Ureter (tissue), 1 donor: Measurements from ENCODE around the gene CARD9. TPM values are rescaled to one million over a fixed set of nuclear protein-coding genes. Genes with fewer than 3 reads are reported as not detected.

Experiments
- DNase-seq: peaks from one replicate; pipeline ENCODE4 v3.0.0-alpha.2; 2020; ENCODE audit warnings: low spot score
- total RNA-seq: library from RNA; stranded (reverse); gene quantifications from one replicate; pipeline ENCODE4 v1.2.4, GENCODE V29; 2023
- donor health status: DM: yes; HTN: yes; CAD: no.

The CARD9 gene
- total RNA-seq, 1 donor from 2014 or later: 11.5 TPM

- no peak for DNase-seq
Measured at GRCh38 chr9:136401173-136401922, 27.9 kb upstream of the CARD9 start.

GRCh38 chr9:136400038-136400834 lies 26.8 kb upstream of the CARD9 start, which contains the start of gene SNAPC4:
Gene SNAPC4 (minus strand): TSS chr9:136400170. CDS start chr9:136398428, 1,742 bp downstream.
- DNase-seq: peak; percentile 83

- DNase-seq: no peak
Measured at GRCh38 chr9:136399176-136400037, 25.9 kb upstream of the CARD9 start.

GRCh38 chr9:136398286-136398685 lies 24.8 kb upstream of the CARD9 start:
- no peak for DNase-seq

GRCh38 chr9:136397643-136398042 lies 24.2 kb upstream of the CARD9 start:
- DNase-seq: no peak

GRCh38 chr9:136396219-136396515 lies 22.7 kb upstream of the CARD9 start:
- DNase-seq: no peak

GRCh38 chr9:136395345-136396218 lies 22.1 kb upstream of the CARD9 start:
- DNase-seq: no peak

GRCh38 chr9:136395020-136395340 lies 21.5 kb upstream of the CARD9 start:
- DNase-seq: no peak

GRCh38 chr9:136394312-136395019 lies 21.0 kb upstream of the CARD9 start:
- no peak for DNase-seq

- no peak for DNase-seq
Measured at GRCh38 chr9:136393531-136393930, 20.1 kb upstream of the CARD9 start.

- no peak for DNase-seq
Measured at GRCh38 chr9:136392538-136393449, 19.3 kb upstream of the CARD9 start.

GRCh38 chr9:136391737-136392537 lies 18.5 kb upstream of the CARD9 start:
- DNase-seq: no peak

GRCh38 chr9:136389396-136389795 lies 15.9 kb upstream of the CARD9 start:
- no peak for DNase-seq

GRCh38 chr9:136387217-136387616 lies 13.7 kb upstream of the CARD9 start:
- DNase-seq: no peak

- no peak for DNase-seq
Measured at GRCh38 chr9:136386018-136386417, 12.5 kb upstream of the CARD9 start.

- no peak for DNase-seq
Measured at GRCh38 chr9:136385015-136385414, 11.5 kb upstream of the CARD9 start.

- DNase-seq: no peak
Measured at GRCh38 chr9:136383436-136383835, 10.0 kb upstream of the CARD9 start.

- no peak for DNase-seq
Measured at GRCh38 chr9:136381966-136382513, 8.6 kb upstream of the CARD9 start.

- no peak for DNase-seq
Measured at GRCh38 chr9:136381311-136381710, 7.8 kb upstream of the CARD9 start.
